WTC11 (cell line): ENCODE data around the gene PDZRN3. TPM values are rescaled to one million over a fixed set of nuclear protein-coding genes. Genes with fewer than 3 reads are reported as not detected.

Experiments
- ATAC-seq: fragments of 200-7000 bp; cut with Tn5 transposase; 2 replicates; pipeline ENCODE4 v1.10.0; 2021; ENCODE audit warnings: mild to moderate bottlenecking, moderate library complexity
- CTCF ChIA-PET: fragments of 300-600 bp; sonication (Branson Sonifier 250); formaldehyde crosslinking; loops from one replicate; lab custom pipeline; 2021; ENCODE audit warnings: antibody characterized with exemption; lab: Charles Lee
- POLR2A ChIA-PET: fragments of 350-600 bp; sonication (Branson Sonifier 250); formaldehyde crosslinking; loops from one replicate; lab custom pipeline; 2021; ENCODE audit warnings: antibody characterized with exemption; lab: Charles Lee
- DNase-seq: peaks from one replicate; pipeline ENCODE4 v3.0.0; 2021; ENCODE audit warnings: low spot score
- H3K27ac Mint-ChIP-seq: 2 replicates; pipeline ENCODE4 v1.8.0; 2021; ENCODE audit warnings: mixed read lengths
- H3K27me3 Mint-ChIP-seq: 2 replicates; pipeline ENCODE4 v1.8.0; 2021; ENCODE audit warnings: low read depth, mild to moderate bottlenecking, moderate library complexity, mixed read lengths
- H3K36me3 Mint-ChIP-seq: 2 replicates; pipeline ENCODE4 v1.8.0; 2021; ENCODE audit warnings: mixed read lengths
- H3K4me1 Mint-ChIP-seq: 2 replicates; pipeline ENCODE4 v1.8.0; 2022; ENCODE audit warnings: mixed read lengths
- H3K4me3 Mint-ChIP-seq: 2 replicates; pipeline ENCODE4 v1.8.0; 2021; ENCODE audit warnings: mild to moderate bottlenecking, moderate library complexity, mixed read lengths
- H3K9me3 Mint-ChIP-seq: 2 replicates; pipeline ENCODE4 v1.8.0; 2021; ENCODE audit warnings: mixed read lengths
- FOXJ3 ChIP-seq: sonication (generic); formaldehyde crosslinking; IDR thresholded peaks from 2 replicates; pipeline ENCODE4 v1.9.0; 2021; ENCODE audit warnings: missing genetic modification reagents, mild to moderate bottlenecking, borderline replicate concordance
- FOXK1 ChIP-seq: sonication (generic); formaldehyde crosslinking; IDR thresholded peaks from 2 replicates; pipeline ENCODE4 v1.8.0; 2022; ENCODE audit warnings: mild to moderate bottlenecking, moderate library complexity, missing genetic modification reagents
- GABPB1 ChIP-seq: sonication (generic); formaldehyde crosslinking; IDR thresholded peaks from 2 replicates; pipeline ENCODE4 v1.8.1; 2023; ENCODE audit warnings: mild to moderate bottlenecking, missing genetic modification reagents
- GRHL2 ChIP-seq: fragments of 250-450 bp; sonication (Bioruptor Pico); IDR thresholded peaks from 2 replicates; pipeline ENCODE4 v1.8.0; 2022; ENCODE audit warnings: mild to moderate bottlenecking, moderate library complexity; ENCODE audit not compliant: insufficient replicate concordance, severe bottlenecking
- NFE2L1 ChIP-seq: sonication (generic); formaldehyde crosslinking; IDR thresholded peaks from 2 replicates; pipeline ENCODE4 v1.8.1; 2023; ENCODE audit warnings: missing genetic modification reagents
- NR1H2 ChIP-seq: sonication (generic); formaldehyde crosslinking; IDR thresholded peaks from 2 replicates; pipeline ENCODE4 v1.9.0; 2021; ENCODE audit warnings: mild to moderate bottlenecking, moderate library complexity, missing genetic modification reagents
- TP53 ChIP-seq: sonication (generic); formaldehyde crosslinking; IDR thresholded peaks from 2 replicates; pipeline ENCODE4 v1.8.1; 2023; ENCODE audit warnings: mild to moderate bottlenecking, missing genetic modification reagents
- ZNF396 ChIP-seq: fragments of 250-450 bp; sonication (Bioruptor Pico); IDR thresholded peaks from 2 replicates; pipeline ENCODE4 v1.8.0; 2021; ENCODE audit warnings: mild to moderate bottlenecking, moderate library complexity, borderline replicate concordance
- ZNF671 ChIP-seq: fragments of 250-450 bp; sonication (Bioruptor Pico); IDR thresholded peaks from 2 replicates; pipeline ENCODE4 v1.8.0; 2021; ENCODE audit warnings: mild to moderate bottlenecking
- total RNA-seq: library from RNA; stranded (reverse); gene quantifications from 3 replicates; pipeline ENCODE4 v1.2.3, GENCODE V29; 2021
- TF ChIP-seq, protein P1 (sequence below): fragments of 250-450 bp; sonication (Bioruptor Pico); IDR thresholded peaks from 2 replicates; pipeline ENCODE4 v1.9.0; 2021; ENCODE audit warnings: moderate library complexity, mild to moderate bottlenecking, inconsistent platforms, borderline replicate concordance
- TF ChIP-seq, protein P2 (sequence below): sonication (generic); formaldehyde crosslinking; IDR thresholded peaks from 2 replicates; pipeline ENCODE4 v1.8.1; 2022; ENCODE audit warnings: mild to moderate bottlenecking, missing genetic modification reagents, moderate library complexity, borderline replicate concordance
- TF ChIP-seq, protein P3 (sequence below): sonication (generic); formaldehyde crosslinking; IDR thresholded peaks from 2 replicates; pipeline ENCODE4 v1.8.0; 2022; ENCODE audit warnings: mild to moderate bottlenecking, missing genetic modification reagents
- TF ChIP-seq, protein P4 (sequence below): fragments of 250-450 bp; sonication (Bioruptor Pico); IDR thresholded peaks from 2 replicates; pipeline ENCODE4 v1.9.0; 2021; ENCODE audit warnings: mild to moderate bottlenecking
- TF ChIP-seq, protein P5 (sequence below): fragments of 200-600 bp; IDR thresholded peaks from 2 replicates; pipeline ENCODE4 v1.8.0; 2022; ENCODE audit warnings: antibody characterized with exemption
- TF ChIP-seq, protein P6 (sequence below): fragments of 250-450 bp; sonication (Bioruptor Pico); IDR thresholded peaks from 2 replicates; pipeline ENCODE4 v2.1.2; 2022; ENCODE audit warnings: mild to moderate bottlenecking, moderate library complexity
- TF ChIP-seq, protein P7 (sequence below): sonication (generic); formaldehyde crosslinking; IDR thresholded peaks from 2 replicates; pipeline ENCODE4 v1.8.1; 2023; ENCODE audit warnings: mild to moderate bottlenecking, missing genetic modification reagents, moderate library complexity
- TF ChIP-seq, protein P8 (sequence below): sonication (generic); formaldehyde crosslinking; IDR thresholded peaks from 2 replicates; pipeline ENCODE4 v1.8.1; 2023; ENCODE audit warnings: mild to moderate bottlenecking, missing genetic modification reagents

PDZRN3 gene
- total RNA-seq, 1 experiment from 2014 or later = 9.5 TPM

DNA sequence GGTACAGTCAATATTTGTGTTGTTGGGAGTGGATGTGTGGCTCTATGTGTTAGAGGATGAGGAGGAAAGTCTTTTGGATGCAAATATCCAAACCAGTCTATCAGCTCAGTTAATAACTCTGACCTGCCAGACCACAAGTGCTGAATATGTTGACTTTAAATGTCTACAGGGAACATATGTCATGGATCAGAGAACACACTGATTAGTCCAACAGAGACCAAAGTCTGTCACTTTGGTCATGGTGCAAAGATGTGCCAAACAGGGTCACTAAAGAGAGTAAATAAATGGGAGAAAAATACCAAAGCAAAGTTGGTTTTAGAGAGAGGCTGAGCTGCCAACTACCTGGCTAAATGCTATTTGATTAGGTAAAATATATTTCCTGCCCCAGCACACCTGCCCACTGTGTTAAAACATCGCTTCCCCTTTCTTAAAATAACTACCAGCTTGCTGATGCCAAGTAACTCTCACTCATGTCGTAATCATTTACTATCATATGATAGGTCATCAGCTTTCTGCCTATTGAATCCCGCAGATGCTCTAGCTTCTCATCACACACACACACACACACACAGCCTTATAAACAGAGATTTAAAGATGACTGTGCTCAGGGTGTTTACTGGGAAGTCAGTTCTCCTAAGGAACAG lies 173.3 kb downstream of the PDZRN3 start (continued):
- TF ChIP-seq, protein P1, sequence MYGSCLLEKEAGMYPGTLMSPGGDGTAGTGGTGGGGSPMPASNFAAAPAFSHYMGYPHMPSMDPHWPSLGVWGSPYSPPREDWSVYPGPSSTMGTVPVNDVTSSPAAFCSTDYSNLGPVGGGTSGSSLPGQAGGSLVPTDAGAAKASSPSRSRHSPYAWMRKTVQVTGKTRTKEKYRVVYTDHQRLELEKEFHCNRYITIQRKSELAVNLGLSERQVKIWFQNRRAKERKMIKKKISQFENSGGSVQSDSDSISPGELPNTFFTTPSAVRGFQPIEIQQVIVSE (CRISPR knock-in tag) = no peak
- TF ChIP-seq, protein P2, sequence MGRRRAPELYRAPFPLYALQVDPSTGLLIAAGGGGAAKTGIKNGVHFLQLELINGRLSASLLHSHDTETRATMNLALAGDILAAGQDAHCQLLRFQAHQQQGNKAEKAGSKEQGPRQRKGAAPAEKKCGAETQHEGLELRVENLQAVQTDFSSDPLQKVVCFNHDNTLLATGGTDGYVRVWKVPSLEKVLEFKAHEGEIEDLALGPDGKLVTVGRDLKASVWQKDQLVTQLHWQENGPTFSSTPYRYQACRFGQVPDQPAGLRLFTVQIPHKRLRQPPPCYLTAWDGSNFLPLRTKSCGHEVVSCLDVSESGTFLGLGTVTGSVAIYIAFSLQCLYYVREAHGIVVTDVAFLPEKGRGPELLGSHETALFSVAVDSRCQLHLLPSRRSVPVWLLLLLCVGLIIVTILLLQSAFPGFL = no peak
- TF ChIP-seq, protein P3, sequence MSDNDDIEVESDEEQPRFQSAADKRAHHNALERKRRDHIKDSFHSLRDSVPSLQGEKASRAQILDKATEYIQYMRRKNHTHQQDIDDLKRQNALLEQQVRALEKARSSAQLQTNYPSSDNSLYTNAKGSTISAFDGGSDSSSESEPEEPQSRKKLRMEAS (CRISPR knock-in tag) = no peak
- TF ChIP-seq, all 79 proteins: peak for 0

DNA sequence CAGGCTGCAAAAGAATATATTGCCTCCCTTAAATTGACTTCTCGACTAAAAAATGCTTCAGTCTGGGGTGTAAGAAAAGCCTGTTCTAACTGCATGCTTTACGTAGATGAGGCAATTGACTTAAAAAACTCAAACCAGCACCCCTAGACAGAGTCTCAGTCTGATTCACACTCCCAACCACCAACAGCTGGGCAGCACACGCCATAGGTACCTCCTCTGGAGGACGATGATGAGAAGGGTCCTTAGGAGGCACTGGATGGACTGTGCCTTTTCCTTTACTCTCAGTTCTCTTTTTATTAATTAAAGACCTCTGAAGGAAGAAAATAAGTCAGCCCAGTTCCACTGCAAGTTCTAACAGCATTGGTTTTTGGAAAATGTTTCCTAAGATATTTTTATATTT lies 175.0 kb downstream of the PDZRN3 start:
- no peak overlapping the region for H3K4me3 Mint-ChIP-seq
- no peak for DNase-seq
- POLR2A ChIA-PET = no interaction called here
- no peak for ATAC-seq
- no peaks in the 10 kb centered on the region for H3K36me3 Mint-ChIP-seq
- H3K4me1 Mint-ChIP-seq = peaks cover 20% of the 10 kb centered on the region
- no peaks in the 10 kb centered on the region for H3K27me3 Mint-ChIP-seq
- no peaks in the 10 kb centered on the region for H3K9me3 Mint-ChIP-seq
- no peak for TF ChIP-seq TP53
- TF ChIP-seq, protein P1 (CRISPR knock-in tag) = no peak
- TF ChIP-seq, protein P4, sequence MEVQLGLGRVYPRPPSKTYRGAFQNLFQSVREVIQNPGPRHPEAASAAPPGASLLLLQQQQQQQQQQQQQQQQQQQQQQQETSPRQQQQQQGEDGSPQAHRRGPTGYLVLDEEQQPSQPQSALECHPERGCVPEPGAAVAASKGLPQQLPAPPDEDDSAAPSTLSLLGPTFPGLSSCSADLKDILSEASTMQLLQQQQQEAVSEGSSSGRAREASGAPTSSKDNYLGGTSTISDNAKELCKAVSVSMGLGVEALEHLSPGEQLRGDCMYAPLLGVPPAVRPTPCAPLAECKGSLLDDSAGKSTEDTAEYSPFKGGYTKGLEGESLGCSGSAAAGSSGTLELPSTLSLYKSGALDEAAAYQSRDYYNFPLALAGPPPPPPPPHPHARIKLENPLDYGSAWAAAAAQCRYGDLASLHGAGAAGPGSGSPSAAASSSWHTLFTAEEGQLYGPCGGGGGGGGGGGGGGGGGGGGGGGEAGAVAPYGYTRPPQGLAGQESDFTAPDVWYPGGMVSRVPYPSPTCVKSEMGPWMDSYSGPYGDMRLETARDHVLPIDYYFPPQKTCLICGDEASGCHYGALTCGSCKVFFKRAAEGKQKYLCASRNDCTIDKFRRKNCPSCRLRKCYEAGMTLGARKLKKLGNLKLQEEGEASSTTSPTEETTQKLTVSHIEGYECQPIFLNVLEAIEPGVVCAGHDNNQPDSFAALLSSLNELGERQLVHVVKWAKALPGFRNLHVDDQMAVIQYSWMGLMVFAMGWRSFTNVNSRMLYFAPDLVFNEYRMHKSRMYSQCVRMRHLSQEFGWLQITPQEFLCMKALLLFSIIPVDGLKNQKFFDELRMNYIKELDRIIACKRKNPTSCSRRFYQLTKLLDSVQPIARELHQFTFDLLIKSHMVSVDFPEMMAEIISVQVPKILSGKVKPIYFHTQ (CRISPR knock-in tag) = no peak
- TF ChIP-seq GRHL2 (CRISPR knock-in tag) = no peak
- TF ChIP-seq, protein P5, sequence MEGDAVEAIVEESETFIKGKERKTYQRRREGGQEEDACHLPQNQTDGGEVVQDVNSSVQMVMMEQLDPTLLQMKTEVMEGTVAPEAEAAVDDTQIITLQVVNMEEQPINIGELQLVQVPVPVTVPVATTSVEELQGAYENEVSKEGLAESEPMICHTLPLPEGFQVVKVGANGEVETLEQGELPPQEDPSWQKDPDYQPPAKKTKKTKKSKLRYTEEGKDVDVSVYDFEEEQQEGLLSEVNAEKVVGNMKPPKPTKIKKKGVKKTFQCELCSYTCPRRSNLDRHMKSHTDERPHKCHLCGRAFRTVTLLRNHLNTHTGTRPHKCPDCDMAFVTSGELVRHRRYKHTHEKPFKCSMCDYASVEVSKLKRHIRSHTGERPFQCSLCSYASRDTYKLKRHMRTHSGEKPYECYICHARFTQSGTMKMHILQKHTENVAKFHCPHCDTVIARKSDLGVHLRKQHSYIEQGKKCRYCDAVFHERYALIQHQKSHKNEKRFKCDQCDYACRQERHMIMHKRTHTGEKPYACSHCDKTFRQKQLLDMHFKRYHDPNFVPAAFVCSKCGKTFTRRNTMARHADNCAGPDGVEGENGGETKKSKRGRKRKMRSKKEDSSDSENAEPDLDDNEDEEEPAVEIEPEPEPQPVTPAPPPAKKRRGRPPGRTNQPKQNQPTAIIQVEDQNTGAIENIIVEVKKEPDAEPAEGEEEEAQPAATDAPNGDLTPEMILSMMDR = no peak
- no peak for TF ChIP-seq FOXK1 (CRISPR knock-in tag)
- TF ChIP-seq FOXJ3 = no peak
- CTCF ChIA-PET = no interaction called here
- no peak overlapping the region for H3K27ac Mint-ChIP-seq

DNA sequence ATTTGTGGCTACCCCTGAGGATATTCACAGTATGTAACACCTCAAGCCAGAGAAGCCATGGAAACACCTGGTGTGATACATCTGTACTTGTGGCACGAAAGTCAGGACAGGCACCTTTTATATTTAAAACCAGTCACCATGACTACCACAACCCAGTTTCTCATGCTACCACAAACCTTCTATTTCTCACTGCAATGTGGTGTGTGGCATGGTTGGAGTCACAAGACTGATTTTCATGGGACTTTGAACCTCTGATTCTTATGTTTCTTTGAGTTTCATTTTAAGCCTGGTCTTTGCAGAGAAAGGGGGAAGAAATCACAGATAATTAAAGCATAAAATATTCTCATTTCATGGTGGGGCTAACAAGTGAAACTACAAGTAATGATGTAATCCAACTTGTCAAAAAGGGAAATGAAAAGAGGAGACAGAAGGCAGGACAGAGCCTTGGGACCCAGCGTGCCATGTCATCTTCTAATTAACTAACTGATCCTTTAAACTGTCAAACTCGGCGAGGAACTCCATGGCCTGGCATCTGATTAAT lies 175.9 kb downstream of the PDZRN3 start:
- Mint-ChIP-seq H3K36me3 (no peaks in the 10 kb centered on the region), H3K27ac (no peak overlapping the region), H3K27me3 (no peaks in the 10 kb centered on the region), H3K4me1 (peaks cover 20% of the 10 kb centered on the region), H3K9me3 (no peaks in the 10 kb centered on the region), H3K4me3 (no peak overlapping the region)
- TF ChIP-seq FOXK1 (CRISPR knock-in tag) = no peak
- no peak for TF ChIP-seq ZNF671 (CRISPR knock-in tag)
- TF ChIP-seq NR1H2 (CRISPR knock-in tag) = no peak
- TF ChIP-seq, protein P6, sequence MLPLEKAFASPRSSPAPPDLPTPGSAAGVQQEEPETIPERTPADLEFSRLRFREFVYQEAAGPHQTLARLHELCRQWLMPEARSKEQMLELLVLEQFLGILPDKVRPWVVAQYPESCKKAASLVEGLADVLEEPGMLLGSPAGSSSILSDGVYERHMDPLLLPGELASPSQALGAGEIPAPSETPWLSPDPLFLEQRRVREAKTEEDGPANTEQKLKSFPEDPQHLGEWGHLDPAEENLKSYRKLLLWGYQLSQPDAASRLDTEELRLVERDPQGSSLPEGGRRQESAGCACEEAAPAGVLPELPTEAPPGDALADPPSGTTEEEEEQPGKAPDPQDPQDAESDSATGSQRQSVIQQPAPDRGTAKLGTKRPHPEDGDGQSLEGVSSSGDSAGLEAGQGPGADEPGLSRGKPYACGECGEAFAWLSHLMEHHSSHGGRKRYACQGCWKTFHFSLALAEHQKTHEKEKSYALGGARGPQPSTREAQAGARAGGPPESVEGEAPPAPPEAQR (CRISPR knock-in tag) = no peak
- no peak for TF ChIP-seq NFE2L1 (CRISPR knock-in tag)
- TF ChIP-seq, protein P7, sequence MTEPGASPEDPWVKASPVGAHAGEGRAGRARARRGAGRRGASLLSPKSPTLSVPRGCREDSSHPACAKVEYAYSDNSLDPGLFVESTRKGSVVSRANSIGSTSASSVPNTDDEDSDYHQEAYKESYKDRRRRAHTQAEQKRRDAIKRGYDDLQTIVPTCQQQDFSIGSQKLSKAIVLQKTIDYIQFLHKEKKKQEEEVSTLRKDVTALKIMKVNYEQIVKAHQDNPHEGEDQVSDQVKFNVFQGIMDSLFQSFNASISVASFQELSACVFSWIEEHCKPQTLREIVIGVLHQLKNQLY (CRISPR knock-in tag) = no peak
- TF ChIP-seq ZNF396 (CRISPR knock-in tag) = no peak
- TF ChIP-seq, protein P8, sequence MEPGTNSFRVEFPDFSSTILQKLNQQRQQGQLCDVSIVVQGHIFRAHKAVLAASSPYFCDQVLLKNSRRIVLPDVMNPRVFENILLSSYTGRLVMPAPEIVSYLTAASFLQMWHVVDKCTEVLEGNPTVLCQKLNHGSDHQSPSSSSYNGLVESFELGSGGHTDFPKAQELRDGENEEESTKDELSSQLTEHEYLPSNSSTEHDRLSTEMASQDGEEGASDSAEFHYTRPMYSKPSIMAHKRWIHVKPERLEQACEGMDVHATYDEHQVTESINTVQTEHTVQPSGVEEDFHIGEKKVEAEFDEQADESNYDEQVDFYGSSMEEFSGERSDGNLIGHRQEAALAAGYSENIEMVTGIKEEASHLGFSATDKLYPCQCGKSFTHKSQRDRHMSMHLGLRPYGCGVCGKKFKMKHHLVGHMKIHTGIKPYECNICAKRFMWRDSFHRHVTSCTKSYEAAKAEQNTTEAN (CRISPR knock-in tag) = no peak
- TF ChIP-seq GABPB1 (CRISPR knock-in tag) = no peak
- ATAC-seq (no peak), DNase-seq (no peak)
- ChIA-PET CTCF (interaction anchor here (1.1 to 1.2 kb wide), 2 partner anchors 60 to 257 kb away, joined by 3 to 4 read pairs; no protein-coding TSS in a partner anchor), POLR2A (no interaction called here)
